NOMO-1 (cell line): ENCODE measurements around the gene ADAMTS10.
"Not testable (repeated sequence)": the region's sequence is repeated elsewhere in the genome, so short reads cannot be mapped to it uniquely, and the experiment has no call there.

Source experiments
- DNase-seq, 2 experiments: peaks; one replicate each; lab custom pipeline; 2025; ENCODE audit not compliant: unreplicated experiment in 2 of 2; lab: John Stamatoyannopoulos, UW

The ADAMTS10 gene

DNA sequence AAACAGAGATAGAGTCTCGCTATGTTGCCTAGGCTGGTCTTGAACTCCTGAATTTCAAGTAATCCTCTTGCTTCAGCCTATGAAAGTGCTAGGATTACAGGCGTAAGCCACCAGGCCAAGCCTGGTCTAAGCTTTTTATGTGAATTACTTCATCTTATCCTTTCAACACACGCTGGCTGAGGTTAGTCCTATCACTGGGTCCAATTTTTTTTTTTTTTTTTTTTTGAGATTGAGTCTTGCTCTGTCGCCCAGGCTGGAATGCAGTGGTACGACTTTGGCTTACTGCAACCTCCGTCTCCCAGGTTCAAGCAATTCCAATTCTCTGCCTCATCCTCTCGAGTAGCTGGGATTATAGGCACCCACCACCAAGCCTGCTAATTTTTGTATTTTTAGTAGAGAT, 43.7 kb downstream of the ADAMTS10 start:
- DNase-seq = peak in 1 of 2 experiments; percentile 7

DNA sequence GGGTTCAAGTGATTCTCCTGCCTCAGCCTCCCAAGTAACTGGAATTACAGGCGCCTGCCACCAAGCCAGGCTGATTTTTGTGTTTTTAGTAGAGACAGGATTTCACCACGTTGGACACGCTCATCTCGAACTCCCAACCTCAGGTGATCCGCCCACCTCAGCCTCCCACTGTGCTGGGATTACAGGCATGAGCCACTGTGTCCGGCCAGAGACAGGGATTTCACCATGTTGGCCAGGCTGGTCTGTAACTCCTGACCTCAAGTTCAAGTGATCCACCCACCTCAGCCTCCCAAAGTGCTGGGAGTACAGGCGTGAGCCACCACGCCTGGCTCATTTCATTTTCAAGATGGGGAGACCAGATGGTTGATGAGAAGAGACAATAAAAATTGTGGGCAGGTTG, 45.6 kb downstream of the ADAMTS10 start:
- not testable (repeated sequence) for DNase-seq

DNA sequence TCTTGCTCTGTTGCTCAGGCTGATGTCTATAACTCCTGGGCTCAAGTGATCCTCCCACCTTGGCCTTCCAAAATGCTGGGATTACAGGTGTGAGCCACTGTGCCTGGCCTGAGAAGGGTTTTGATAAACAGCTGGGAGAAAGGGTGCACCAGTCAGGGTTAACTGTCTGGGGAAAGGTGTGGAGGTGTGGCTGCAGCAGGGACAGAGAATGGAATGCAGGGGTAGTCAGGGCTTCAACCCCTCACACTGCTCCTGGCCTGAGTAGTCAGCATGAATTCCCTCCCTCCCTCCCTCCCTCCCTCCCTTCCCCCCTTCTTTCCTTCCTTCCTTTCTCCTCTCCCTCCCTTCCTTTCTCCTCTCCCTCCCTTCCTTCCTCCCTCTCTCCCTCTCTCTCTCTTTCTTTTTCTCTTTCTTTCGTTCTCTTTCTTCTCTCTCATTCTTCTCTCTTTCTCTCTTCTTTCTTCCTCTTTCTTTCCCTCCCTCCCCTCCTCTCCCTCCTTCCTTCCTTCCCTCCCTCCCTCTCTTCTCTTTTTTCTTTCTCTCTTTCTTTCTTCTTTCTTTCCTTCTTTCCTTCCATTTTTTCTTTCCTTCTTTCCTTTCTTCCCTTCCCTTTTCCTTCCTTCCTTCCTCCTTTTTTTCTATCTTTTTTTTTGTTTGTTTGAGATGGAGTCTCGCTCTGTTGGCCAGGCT, 49.3 kb downstream of the ADAMTS10 start:
- DNase-seq = no peak

DNA sequence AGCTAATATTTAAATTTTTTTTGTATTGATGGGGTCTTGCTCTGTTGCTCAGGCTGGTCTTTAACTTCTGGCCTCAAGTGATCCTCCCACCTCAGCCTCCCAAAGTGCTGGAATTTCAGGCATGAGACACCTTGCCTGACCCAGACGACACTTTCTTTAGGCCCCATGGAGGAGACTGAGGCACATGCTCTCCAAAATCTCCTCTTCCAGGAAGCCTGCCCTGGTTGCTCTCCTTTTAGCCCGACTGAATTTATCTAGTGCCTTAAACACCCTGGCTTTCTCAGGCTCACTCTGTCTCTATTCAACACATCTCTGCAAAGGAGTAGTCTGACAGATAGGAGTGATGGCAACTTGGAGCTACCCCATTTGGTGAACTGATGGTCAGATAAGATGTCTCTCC, 52.2 kb downstream of the ADAMTS10 start:
- no peak for DNase-seq

DNA sequence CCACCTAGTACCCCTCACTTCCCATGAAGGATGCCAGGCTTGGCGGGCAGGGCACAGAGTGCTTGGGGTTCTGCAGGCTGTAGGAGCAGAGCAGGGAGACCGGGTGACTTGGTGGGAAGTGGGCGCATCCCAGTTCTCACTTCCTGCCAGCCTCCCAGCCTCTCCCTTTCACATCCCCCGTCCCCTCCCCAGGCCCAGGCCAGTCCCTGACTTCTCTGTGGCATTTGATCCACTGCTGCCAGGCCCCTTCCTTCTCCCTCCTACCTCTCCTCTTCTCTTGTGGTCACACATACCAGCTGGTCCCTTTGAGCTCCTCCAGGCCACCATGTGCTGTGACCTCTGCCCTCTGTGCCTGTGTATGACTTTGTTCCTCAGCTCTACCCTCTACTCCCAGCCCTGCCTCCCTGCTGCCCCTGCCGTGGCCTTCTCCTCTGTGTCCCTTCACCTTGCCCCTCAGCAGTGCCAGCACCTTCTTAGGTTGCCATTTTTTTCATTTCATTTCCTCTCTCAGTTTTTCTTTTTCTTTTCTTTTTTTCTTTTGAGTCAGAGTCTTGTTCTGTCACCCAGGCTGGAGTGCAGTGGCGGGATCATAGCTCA, 52.8 kb downstream of the ADAMTS10 start:
- no peak for DNase-seq

DNA sequence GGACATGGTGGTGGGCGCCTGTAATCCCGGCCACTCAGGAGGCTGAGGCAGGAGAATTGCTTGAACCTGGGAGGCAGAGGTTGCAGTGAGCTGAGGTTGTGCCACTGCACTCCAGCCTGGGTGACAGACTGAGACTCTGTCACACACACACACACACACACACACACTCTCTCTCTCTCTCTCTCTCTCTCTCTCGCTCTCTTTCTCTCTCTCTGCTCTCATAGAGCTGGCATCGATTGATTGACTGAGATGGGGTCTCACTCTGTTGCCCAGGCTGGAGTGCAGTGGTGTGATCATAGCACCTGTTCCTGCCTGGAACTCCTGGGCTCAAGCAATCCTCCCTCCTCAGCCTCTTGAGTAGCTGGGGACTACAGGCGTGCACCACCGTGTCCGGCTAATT, 56.8 kb downstream of the ADAMTS10 start:
- not testable (repeated sequence) for DNase-seq

DNA sequence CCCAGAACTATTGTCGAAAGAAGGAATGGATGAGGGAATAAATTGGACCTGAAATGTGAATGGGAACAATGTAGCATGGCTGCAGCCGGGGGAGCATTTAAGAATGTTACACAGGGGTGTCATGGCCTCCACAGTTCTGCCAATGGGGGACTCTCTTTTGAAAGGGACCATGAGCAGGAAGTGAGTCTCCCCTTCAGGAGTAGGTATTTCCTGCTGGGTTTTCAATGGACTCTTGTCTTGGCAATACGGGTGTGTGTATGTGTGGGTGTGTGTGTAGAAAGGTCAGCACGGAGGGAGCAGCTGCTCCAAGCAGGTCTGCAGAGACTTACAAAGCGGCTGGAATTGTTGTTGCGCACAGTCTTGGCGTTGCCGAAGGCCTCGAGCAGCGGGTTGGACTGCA, 57.7 kb downstream of the ADAMTS10 start:
- DNase-seq = no peak

DNA sequence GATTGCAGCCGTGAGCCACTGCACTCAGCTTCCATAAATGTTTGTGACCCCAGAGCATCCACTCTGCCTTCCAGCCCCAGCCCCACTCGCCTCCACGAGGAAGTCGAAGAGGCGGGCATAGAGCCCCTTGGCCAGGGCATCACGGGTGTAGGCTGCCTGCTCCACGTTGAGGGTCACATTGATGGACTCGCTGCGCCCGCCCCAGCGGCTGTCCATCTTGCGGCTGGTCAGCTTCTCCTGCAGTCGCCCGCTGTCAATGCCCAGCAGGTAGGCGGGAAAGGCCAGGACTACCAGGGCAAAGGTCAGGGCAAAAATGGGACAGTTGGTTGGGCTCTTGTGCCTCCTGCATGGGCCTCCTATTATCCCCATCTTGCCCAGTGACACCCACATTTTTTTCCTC, 60.4 kb downstream of the ADAMTS10 start:
- DNase-seq = no peak

DNA sequence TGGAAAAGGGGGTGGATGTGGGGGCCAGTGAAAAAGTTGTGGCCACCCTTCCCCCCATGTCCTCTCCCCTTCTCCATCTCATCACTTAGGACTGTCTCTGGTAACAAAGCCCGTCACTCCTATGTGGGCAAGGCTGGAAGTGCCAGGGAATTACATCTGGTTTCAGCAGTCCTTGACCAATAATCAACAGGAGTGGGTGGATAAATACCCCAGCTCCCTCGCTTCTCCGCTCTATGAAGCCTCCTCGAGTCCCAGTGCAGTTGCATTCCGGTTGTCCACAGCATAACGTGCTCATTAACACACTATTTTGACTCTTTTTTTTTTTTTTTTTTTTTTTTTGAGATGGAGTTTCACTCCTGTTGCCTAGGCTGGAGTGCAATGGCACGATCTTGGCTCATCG, 64.8 kb downstream of the ADAMTS10 start:
- DNase-seq = no peak

DNA sequence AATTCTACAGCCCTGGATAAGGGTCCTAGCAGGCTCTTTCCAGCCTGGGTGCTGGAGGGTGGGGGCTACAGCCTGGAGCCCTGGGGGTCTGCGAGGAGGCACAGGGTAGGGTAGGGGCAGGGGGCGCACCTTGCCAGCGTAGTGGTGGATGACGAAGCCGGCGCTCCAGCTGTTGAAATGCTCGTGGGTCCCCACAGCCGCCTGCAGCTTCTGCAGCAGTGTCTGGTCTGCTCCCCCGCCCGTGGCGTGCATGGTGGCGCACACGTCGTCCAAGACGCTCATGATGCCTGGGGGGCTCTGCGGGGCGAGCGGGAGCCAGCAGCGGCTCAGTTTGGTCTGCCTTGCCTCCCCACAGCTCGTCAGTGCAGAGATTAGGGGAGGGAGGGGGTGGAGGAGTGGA, 66.3 kb downstream of the ADAMTS10 start:
- no peak for DNase-seq

DNA sequence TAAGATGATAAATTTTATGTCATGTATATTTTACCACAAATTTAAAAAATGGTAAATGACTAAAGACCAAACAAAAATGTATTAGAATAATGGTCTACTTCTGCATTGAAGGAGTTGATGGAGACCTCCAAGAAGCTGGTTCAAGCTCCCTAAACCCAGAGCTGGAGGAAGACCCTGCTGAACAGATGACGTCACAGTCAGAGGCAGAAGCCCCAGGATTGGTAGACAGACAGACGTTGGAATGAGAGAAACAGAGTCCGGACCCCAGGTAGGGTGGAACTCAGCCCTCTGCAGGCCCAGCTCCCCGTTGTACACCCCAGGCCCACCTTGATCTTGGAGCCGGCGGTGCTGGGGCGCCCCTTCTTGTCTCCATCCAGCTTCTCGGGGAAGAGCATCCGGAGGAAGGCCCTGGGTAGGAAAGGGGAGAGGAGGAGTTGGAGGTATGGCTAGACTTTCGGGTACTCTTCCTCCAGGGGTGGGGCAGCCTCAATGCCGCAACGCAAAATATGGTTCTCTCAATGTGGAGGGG, 70.8 kb downstream of the ADAMTS10 start:
- DNase-seq = no peak

DNA sequence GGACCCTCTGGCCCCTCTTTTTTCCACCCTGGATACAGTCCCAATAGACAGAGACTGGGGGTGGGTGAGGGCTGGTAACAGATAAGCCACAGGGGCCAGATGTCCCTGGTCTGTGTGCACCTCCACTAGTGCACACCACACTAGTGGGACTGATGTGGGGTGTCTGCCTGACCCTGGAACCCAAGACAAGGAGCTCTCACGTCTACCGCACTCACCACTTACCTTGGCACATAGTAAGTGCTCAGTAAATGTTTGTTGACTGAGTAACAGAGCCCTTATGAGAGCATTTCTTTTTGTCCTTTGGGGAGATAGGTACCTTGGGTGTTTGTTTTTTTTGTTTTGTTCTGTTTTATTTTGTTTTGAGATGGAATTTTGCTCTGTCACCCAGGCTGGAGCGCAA, 73.4 kb downstream of the ADAMTS10 start:
- DNase-seq = no peak

DNA sequence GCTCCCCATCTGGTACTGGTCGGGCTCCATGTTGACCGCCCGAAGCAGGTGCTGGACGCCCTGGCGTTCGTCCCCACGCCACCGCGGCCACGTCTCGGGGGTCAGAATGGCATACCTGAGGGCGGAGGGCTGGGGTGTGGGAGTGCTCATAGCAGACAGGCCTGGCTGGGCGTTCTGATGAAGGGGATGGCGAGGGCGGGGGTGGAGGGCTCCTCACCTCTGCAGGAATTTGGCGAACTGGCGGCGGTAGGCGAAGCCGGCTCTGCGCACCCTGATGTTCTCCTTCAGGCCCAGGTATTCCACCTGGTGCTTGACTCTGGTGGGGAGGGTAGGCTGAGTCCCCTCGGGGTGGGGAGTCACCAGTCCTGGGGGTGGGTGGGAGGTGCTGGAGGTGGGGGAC, 74.2 kb downstream of the ADAMTS10 start:
- no peak for DNase-seq

DNA sequence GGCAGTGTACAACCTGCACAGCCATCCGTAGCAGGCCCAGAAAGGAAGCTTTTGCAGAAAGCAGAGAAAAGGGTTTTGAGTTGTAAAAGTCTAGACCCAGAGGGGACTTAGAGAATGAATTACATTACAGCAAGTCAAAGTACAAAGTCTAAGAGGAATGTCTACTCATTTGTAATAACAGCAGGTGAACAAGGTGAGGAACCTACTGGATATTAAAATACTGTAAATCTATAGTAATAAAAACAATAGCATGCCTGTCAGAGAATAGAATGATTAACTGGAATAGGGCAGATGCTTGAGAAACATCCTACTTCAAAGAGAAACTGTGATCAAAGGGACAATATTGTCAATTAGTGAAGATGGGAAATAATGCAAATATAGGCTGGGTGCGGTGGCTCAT, 78.3 kb downstream of the ADAMTS10 start:
- DNase-seq = no peak

DNA sequence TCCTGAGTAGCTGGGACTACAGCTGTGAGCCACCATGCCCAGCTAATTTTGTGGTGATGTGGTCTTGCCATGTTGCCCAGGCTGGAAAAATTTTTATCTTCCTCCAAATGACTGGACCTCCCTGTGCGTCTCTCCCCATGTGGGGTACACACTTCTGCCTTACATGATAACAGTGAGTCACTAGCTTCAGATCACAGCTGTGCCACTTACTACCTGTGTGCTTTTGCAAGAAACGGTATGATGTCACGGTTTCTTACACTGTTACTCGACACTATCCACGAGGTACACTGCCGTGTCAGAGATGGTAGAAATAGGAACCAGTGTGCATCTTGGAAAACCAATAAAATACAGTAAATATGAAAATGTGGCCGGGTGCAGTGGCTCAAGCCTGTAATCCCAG, 79.0 kb downstream of the ADAMTS10 start:
- no peak for DNase-seq
